ENCODE measurements around the gene ABCE1. TPM values are rescaled to one million over a fixed set of nuclear protein-coding genes. Genes with fewer than 3 reads are reported as not detected.

Gene ABCE1
- polyA plus RNA-seq, 1 donor (not counting 4 experiments of a cell fraction or from before 2014, with no cell fraction given): 110 TPM

DNA sequence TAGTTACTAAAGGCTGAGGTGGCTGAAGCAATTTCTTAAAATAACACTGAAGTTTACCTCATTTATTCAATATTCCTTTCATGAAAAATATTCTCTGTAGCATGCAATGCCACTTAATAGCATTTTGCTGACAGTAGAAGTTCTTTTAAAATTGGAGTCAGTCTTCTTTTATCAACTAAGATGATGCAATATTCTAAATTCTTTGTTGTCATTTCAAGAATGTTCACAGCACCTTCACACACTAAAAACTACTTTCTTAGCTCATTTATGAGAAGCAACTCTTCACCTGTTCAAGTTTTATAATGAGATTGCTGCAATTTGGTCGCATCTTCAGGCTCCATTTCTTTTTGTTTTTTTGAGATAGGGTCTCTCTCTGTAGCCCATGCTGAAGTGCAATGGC, 48.9 kb upstream of the ABCE1 start:
- Histone ChIP-seq H4K20me1 (ENCODE audit: control insufficient read depth, extremely low read depth, insufficient read depth, low read length) (no peaks in the 10 kb centered on the region), H3K9ac (ENCODE audit: control insufficient read depth, extremely low read depth, insufficient read depth, low read length) (no peak overlapping the region), H3K4me1 (ENCODE audit: control insufficient read depth, extremely low read depth, insufficient read depth, low read length) (no peaks in the 10 kb centered on the region), H3K27me3 (ENCODE audit: control insufficient read depth, extremely low read depth, insufficient read depth, low read length) (no peaks in the 10 kb centered on the region), H3K4me2 (ENCODE audit: control insufficient read depth, extremely low read depth, insufficient read depth, low read depth, low read length) (no peak overlapping the region), H3K4me3 (ENCODE audit: control insufficient read depth in 2 of 3, extremely low read depth in 1 of 3, insufficient read depth in 2 of 3, low read depth in 1 of 3, low read length in 3 of 3) (no peak overlapping the region), H3K36me3 (ENCODE audit: control insufficient read depth in 2 of 2, extremely low read depth in 1 of 2, insufficient read depth in 2 of 2, low read length in 2 of 2) (no peaks in the 10 kb centered on the region), H3K9me3 (ENCODE audit: control insufficient read depth, low read depth, low read length) (no peaks in the 10 kb centered on the region), H3K79me2 (ENCODE audit: control insufficient read depth, insufficient read depth, low read length) (peaks cover 4% of the 10 kb centered on the region), H3K27ac (ENCODE audit: control insufficient read depth, insufficient read depth, low read length) (no peak overlapping the region), H2AFZ (ENCODE audit: control insufficient read depth, low read length) (no peak overlapping the region), H3K9me1 (ENCODE audit: control insufficient read depth, extremely low read depth, insufficient read depth, low read length) (no peaks in the 10 kb centered on the region)
- TF ChIP-seq EZH2 (IDR thresholded peaks at IDR 0.05; ENCODE audit: low read length): no peak
- TF ChIP-seq, protein P1, sequence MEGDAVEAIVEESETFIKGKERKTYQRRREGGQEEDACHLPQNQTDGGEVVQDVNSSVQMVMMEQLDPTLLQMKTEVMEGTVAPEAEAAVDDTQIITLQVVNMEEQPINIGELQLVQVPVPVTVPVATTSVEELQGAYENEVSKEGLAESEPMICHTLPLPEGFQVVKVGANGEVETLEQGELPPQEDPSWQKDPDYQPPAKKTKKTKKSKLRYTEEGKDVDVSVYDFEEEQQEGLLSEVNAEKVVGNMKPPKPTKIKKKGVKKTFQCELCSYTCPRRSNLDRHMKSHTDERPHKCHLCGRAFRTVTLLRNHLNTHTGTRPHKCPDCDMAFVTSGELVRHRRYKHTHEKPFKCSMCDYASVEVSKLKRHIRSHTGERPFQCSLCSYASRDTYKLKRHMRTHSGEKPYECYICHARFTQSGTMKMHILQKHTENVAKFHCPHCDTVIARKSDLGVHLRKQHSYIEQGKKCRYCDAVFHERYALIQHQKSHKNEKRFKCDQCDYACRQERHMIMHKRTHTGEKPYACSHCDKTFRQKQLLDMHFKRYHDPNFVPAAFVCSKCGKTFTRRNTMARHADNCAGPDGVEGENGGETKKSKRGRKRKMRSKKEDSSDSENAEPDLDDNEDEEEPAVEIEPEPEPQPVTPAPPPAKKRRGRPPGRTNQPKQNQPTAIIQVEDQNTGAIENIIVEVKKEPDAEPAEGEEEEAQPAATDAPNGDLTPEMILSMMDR (optimal IDR thresholded peaks at IDR 0.05 in 1 of 3, IDR thresholded peaks at IDR 0.05 in 1 of 3, conservative IDR thresholded peaks at IDR 0.05 in 1 of 3; ENCODE audit: extremely low read depth in 1 of 3, insufficient read depth in 2 of 3, low read length in 3 of 3): no peak
- dilution Hi-C loops (cut with MboI; ENCODE audit: extremely low pct_ligation_motif_present, low sequenced_read_pairs): no loop called here
- no peak for FAIRE-seq
- no peak for DNase-seq (ENCODE audit: low read depth, low spot score)

DNA sequence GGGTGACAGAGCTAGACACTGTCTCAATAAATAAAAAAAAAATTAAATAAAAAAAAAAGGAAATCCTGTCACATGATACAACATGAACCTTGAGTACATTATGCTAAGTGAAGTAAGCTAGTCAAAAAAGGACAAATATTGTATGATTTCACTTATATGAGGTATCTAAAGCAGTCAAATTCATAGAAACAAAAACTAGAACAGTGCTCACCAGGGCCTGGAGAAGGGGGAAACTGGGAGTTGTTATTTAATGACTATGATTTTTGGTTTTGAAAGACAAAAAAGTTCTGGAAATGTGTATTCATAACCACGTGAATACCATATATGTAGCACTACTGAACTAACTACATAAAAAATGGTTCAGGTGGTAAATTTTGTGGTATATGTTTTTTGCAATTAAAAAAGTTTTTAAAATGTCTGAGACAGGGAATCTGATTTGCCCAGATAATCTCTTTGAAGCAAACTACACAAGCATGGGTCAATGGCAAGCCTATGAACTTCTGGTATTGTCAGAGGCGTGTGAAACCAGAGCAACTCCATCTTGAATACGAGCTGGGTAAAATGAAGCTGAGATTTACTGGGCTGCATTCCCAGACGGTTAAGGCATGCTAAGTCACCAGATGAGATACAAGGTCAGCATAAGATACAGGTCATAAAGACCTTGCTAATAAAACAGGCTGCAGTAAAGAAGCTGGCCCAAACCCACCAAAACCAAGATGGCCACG, 42.4 kb upstream of the ABCE1 start:
- H3K27ac ChIP-seq (ENCODE audit: control insufficient read depth, insufficient read depth, low read length): no peak overlapping the region

More for the DNA sequence above, 42.4 kb upstream of the ABCE1 start:
- Histone ChIP-seq H3K36me3 (ENCODE audit: control insufficient read depth in 2 of 2, extremely low read depth in 1 of 2, insufficient read depth in 2 of 2, low read length in 2 of 2) (no peaks in the 10 kb centered on the region), H3K9me3 (ENCODE audit: control insufficient read depth, low read depth, low read length) (no peaks in the 10 kb centered on the region), H3K4me2 (ENCODE audit: control insufficient read depth, extremely low read depth, insufficient read depth, low read depth, low read length) (no peak overlapping the region), H3K9ac (ENCODE audit: control insufficient read depth, extremely low read depth, insufficient read depth, low read length) (no peak overlapping the region), H3K79me2 (ENCODE audit: control insufficient read depth, insufficient read depth, low read length) (no peaks in the 10 kb centered on the region), H2AFZ (ENCODE audit: control insufficient read depth, low read length) (no peak overlapping the region), H3K27me3 (ENCODE audit: control insufficient read depth, extremely low read depth, insufficient read depth, low read length) (no peaks in the 10 kb centered on the region), H3K9me1 (ENCODE audit: control insufficient read depth, extremely low read depth, insufficient read depth, low read length) (no peaks in the 10 kb centered on the region), H3K4me1 (ENCODE audit: control insufficient read depth, extremely low read depth, insufficient read depth, low read length) (no peaks in the 10 kb centered on the region), H3K4me3 (ENCODE audit: control insufficient read depth in 2 of 3, extremely low read depth in 1 of 3, insufficient read depth in 2 of 3, low read depth in 1 of 3, low read length in 3 of 3) (no peak overlapping the region), H4K20me1 (ENCODE audit: control insufficient read depth, extremely low read depth, insufficient read depth, low read length) (no peaks in the 10 kb centered on the region)
- no peak for FAIRE-seq
- dilution Hi-C loops (cut with MboI; ENCODE audit: extremely low pct_ligation_motif_present, low sequenced_read_pairs): no loop called here
- no peak for DNase-seq (ENCODE audit: low read depth, low spot score)
- TF ChIP-seq EZH2 (IDR thresholded peaks at IDR 0.05; ENCODE audit: low read length): no peak
- TF ChIP-seq, protein P1 (optimal IDR thresholded peaks at IDR 0.05 in 1 of 3, IDR thresholded peaks at IDR 0.05 in 1 of 3, conservative IDR thresholded peaks at IDR 0.05 in 1 of 3; ENCODE audit: extremely low read depth in 1 of 3, insufficient read depth in 2 of 3, low read length in 3 of 3): no peak
